BE2C (cell line): Measurements from ENCODE around the gene GNG7.

Experiments used
- DNase-seq: peaks from one replicate; pipeline ENCODE4 v3.0.0-alpha.2; 2020
- H3K27me3 ChIP-seq: fragments of 250-450 bp; sonication (Bioruptor Pico); 2 replicates; pipeline ENCODE4 v1.5.1; 2020; ENCODE audit warnings: mild to moderate bottlenecking
- H3K36me3 ChIP-seq: fragments of 250-450 bp; sonication (Bioruptor Pico); 2 replicates; pipeline ENCODE4 v1.5.1; 2020; ENCODE audit warnings: mild to moderate bottlenecking
- H3K4me1 ChIP-seq: fragments of 250-450 bp; sonication (Bioruptor Pico); 2 replicates; pipeline ENCODE4 v1.5.1; 2020
- H3K4me3 ChIP-seq: 2 replicates; pipeline ENCODE4 v1.5.1; 2011; ENCODE audit warnings: low read depth, low read length
- H3K9me3 ChIP-seq: fragments of 250-450 bp; sonication (Bioruptor Pico); 2 replicates; pipeline ENCODE4 v1.5.1; 2020
- CTCF ChIP-seq: IDR thresholded peaks from 2 replicates; pipeline ENCODE4 v1.5.1; 2012; ENCODE audit warnings: mild to moderate bottlenecking, low read depth, low read length

The GNG7 gene

DNA sequence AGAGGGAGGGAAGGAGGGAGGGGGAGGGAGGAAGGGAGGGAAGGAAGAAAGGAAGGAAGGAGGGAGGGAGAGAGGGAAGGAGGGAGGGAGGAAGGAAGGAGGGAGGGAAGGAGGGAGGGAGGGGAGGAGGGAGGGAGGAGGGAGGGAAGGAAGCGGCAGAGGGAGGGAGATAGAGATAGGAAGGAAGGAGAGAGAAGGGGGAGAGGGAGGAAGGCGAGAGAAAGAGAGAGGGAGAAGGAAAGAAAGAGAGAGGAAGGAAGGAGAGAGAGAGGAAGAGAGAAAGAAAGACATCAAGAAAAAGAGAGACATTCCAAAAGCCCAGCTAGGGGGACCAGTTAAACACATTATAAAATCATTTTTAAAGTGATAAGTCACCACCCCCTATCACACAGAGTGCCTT, 62.5 kb downstream of the GNG7 start:
- no peaks in the 10 kb centered on the region for H3K9me3 ChIP-seq
- no peaks in the 10 kb centered on the region for H3K36me3 ChIP-seq
- no peak for DNase-seq
- H3K4me3 ChIP-seq = no peak overlapping the region
- H3K4me1 ChIP-seq = no peaks in the 10 kb centered on the region
- TF ChIP-seq CTCF = no peak
- peaks cover 23% of the 10 kb centered on the region for H3K27me3 ChIP-seq

- no peaks in the 10 kb centered on the region for H3K36me3 ChIP-seq
- peaks cover 18% of the 10 kb centered on the region for H3K27me3 ChIP-seq
- no peaks in the 10 kb centered on the region for H3K9me3 ChIP-seq
- H3K4me1 ChIP-seq = no peaks in the 10 kb centered on the region
- DNase-seq = no peak
- TF ChIP-seq CTCF = no peak
- no peak overlapping the region for H3K4me3 ChIP-seq
Observed at GRCh38 chr19:2638417-2638940, 64.0 kb downstream of the GNG7 start.

DNA sequence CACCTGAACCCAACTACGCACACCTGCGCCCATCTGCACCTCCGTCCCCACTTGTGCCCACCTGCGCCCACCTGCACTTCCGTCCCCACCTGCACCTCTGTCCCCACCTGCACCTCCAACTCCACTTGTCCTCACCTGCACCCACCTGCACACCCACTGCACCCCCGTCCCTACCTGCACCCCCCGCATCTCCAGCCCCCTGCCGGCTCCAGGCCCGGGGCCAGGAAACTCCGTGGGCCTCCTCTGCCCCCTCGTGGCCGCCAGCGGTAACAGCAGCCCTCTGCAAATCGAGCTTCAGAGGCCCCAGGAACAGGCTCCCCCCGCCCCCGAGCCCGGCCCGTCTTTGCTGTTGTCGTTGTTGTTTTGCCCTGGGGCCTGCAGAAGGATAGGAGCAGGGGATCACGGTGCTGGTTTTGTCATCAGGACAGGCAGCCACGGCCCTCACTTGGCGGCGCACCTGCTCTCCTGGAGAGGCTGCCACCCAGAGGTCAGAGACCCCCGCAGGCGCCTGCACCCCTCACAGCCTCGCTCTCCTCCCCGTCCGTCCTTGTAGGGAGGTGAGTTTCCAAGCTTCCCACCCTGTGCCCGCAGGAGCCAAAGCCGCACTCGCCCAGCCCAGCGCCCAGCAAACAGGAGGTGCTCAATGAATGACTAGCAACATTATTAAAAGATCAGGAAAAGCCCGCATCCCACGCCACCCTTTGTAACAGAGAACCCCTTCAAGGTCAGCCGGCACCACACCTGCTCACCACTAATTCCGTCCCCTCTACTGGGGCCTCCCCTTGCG, 65.4 kb downstream of the GNG7 start:
- no peaks in the 10 kb centered on the region; the same call in 1 of the 2 replicates for H3K4me1 ChIP-seq
- peaks cover 12% of the 10 kb centered on the region for H3K27me3 ChIP-seq
- H3K36me3 ChIP-seq = no peaks in the 10 kb centered on the region
- DNase-seq = peak; percentile 70
- H3K9me3 ChIP-seq = no peaks in the 10 kb centered on the region
- peak; percentile 63 for TF ChIP-seq CTCF
- H3K4me3 ChIP-seq = peak overlapping the region; percentile 23

GRCh38 chr19:2636141-2636896, 66.2 kb downstream of the GNG7 start:
- no peak for TF ChIP-seq CTCF
- H3K27me3 ChIP-seq = peaks cover 7% of the 10 kb centered on the region
- H3K4me3 ChIP-seq = no peak overlapping the region
- H3K4me1 ChIP-seq = no peaks in the 10 kb centered on the region; the same call in 1 of the 2 replicates
- H3K9me3 ChIP-seq = no peaks in the 10 kb centered on the region
- no peaks in the 10 kb centered on the region for H3K36me3 ChIP-seq
- DNase-seq = no peak

- Histone ChIP-seq H3K36me3 (no peaks in the 10 kb centered on the region), H3K4me1 (no peaks in the 10 kb centered on the region; the same call in 1 of the 2 replicates), H3K4me3 (no peak overlapping the region), H3K27me3 (peaks cover 7% of the 10 kb centered on the region), H3K9me3 (no peaks in the 10 kb centered on the region; the same call in 1 of the 2 replicates)
- DNase-seq = no peak
- no peak for TF ChIP-seq CTCF
Observed at GRCh38 chr19:2634960-2635359, 67.5 kb downstream of the GNG7 start.
